Stimulated activated CD4-positive, alpha-beta T cell treated with anti-CD3 and anti-CD28 coated beads, TNF-alpha, amount 100 ng/mL, for 1 hour (primary cell): Measurements from ENCODE around the gene CDKN2A.
"Not testable (repeated sequence)": the region's sequence is repeated elsewhere in the genome, so short reads cannot be mapped to it uniquely, and the experiment has no call there.

Experiments used
- DNase-seq, 3 donors: peaks; one replicate each; pipeline ENCODE4 v3.0.0-alpha.2; 2020; ENCODE audit warnings: low read depth in 3 of 3, low spot score in 1 of 3

The CDKN2A gene

DNA sequence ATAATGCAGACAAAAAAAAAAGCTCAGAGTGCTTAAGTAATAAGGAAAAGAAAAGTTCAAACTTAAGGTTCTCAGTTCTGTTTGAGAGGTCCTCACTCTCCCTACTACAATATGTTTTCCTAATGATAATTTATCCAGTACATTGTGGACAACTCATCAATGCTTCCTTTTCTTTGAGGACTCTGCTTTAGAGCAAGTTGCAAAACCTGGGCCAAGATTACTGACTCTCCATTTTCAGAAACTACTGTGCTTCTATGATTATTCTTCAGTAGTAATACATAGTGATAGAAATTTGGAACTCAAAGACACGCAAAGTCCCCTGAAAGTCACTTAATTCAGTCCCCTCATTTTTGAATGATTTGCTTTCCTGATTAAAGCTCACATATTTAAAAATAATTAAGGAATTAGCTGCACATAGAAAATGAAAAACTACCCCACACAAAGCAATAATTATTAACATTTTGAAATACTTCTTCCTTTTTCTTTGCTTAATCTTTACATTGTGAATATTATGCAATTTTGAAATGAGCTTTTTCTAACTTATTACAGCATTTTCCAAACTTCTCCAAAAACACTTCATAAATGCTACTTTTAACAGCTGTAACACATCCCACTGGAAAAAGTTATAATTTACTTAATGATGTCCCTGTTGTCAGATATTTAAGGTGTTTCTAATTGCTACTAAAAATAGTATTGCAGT lies 11.2 kb downstream of the CDKN2A start:
- no peak for DNase-seq

DNA sequence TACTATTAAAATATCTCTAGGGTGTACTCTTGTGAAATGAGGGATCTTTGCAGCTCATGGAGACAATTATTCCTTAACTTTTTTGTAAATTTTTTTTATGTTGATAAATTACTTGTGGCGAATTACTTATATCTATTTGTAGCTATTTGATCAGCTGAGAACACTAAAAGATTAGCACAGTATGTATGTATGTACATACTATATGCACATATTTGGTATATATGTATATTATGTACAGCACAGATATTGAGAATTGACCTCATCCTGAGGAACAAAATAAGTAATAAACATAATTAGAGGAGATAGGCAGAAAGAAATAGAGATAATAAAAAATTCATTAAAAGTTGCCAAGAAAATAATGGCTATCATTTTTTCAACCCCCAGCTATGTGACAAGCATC lies 11.8 kb downstream of the CDKN2A start:
- DNase-seq = no peak

DNA sequence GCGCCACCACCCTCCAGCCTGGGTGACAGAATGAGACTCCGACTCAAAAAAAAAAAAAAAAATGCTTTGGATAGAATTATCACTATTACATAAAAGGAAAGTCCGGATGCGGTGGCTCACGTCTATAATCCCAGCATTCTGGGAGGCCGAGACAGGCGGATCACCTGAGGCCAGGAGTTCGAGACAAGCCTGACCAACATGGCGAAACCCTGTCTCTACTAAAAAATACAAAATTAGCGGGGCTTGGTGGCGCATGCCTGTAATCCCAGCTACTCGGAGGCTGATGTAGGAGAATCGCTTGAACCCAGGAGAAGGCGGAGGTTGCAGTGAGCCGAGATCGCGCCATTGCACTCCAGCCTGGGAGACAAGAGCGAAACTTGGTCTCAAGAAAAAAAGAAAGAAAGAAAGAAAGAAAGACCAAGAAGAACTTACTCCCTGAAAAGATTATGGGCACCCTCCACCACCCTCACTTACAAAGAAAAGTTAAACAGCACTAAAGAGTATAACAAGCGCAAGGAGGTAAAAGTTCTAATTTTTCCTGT lies 17.8 kb downstream of the CDKN2A start:
- no peak for DNase-seq

DNA sequence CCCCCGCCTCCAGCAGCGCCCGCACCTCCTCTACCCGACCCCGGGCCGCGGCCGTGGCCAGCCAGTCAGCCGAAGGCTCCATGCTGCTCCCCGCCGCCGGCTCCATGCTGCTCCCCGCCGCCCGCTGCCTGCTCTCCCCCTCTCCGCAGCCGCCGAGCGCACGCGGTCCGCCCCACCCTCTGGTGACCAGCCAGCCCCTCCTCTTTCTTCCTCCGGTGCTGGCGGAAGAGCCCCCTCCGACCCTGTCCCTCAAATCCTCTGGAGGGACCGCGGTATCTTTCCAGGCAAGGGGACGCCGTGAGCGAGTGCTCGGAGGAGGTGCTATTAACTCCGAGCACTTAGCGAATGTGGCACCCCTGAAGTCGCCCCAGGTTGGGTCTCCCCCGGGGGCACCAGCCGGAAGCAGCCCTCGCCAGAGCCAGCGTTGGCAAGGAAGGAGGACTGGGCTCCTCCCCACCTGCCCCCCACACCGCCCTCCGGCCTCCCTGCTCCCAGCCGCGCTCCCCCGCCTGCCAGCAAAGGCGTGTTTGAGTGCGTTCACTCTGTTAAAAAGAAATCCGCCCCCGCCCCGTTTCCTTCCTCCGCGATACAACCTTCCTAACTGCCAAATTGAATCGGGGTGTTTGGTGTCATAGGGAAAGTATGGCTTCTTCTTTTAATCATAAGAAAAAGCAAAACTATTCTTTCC lies 19.3 kb downstream of the CDKN2A start:
- no peak for DNase-seq

DNA sequence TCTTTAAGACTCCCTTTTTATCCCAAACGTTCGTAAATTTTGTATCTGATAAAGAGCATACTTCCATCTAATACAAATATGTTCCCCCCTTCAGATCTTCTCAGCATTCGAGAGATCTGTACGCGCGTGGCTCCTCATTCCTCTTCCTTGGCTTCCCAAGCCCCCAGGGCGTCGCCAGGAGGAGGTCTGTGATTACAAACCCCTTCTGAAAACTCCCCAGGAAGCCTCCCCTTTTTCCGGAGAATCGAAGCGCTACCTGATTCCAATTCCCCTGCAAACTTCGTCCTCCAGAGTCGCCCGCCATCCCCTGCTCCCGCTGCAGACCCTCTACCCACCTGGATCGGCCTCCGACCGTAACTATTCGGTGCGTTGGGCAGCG lies 19.9 kb downstream of the CDKN2A start:
- no peak for DNase-seq

DNA sequence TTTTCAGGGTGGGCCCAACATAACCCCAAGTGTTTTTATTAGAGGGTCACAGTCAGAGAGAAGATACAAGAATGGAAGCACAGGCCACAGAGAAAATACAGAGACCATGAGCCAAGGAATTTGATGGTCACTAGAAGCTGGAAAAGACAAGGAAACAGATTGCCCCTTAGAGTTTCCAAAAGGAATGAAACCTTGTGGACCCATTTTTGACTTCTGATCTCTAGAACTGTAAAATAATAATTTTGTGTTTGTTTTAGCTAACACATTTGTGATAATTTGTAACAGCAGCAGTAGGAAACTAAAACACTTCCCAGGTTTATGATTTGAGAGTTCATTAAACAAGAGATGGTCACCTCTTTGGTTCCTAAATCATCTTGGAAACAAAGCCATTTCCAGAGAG lies 21.8 kb downstream of the CDKN2A start:
- no peak for DNase-seq

DNA sequence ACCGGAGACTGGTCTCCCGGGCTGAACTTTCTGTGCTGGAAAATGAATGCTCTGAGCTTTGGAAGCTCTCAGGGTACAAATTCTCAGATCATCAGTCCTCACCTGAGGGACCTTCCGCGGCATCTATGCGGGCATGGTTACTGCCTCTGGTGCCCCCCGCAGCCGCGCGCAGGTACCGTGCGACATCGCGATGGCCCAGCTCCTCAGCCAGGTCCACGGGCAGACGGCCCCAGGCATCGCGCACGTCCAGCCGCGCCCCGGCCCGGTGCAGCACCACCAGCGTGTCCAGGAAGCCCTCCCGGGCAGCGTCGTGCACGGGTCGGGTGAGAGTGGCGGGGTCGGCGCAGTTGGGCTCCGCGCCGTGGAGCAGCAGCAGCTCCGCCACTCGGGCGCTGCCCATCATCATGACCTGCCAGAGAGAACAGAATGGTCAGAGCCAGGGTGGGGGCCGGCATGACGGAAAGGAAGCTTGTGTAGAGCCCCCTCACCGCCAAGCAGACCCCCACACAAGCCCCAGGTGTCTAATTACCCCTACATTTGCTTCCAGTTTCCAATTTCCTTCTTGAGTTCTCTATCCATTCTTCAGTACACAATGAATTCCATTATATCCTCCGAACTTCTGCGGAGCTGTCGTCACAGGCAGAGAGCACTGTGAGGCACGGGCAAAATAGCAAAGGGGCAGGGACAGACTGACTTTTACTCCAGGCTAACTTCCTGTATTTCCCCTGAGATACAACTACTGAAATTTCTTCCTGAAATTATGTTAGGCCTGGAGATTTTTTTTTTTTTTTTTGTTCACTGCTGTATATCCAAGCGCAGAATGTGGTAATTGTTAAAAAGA lies 23.2 kb downstream of the CDKN2A start:
- no peak for DNase-seq

DNA sequence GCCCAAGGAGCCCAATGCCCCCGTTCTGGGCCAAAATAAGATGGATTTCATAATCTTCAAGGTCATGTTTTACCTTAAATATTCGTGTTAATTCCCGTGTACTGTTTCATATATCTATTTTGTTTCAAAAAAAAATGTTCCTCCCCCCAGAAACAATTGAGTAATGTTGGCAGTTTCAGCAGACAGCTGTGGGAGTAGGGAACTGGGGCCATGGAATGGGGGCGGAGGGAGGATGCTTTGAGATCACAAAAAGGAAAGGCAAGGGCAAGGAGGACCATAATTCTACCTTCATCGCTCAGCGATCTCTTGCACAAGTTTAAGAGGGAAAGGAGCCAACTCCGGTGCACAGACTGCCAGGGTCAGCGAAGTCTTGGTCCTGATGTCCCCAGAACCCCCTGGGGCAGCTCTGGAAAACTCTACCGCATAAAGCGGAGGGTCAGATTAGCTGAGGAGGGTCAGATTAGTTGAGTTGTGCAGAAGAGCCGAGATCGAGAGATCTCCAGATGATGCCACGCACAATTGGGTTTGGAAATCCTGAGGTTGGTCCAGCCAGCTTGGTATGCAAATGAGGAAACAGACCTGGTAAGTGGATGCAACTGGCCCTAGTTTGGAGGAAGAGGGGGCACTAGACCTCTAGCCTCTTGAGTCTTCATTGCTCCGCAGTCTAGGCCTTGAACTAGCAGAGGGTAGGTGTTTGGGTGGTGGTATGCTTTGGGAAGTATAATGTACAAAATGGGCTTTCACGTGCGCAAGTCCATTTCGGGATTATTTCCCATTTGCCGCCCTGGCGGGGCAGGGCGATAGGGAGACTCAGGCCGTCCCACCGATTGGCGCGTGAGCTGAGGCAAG lies 24.0 kb downstream of the CDKN2A start:
- no peak for DNase-seq

DNA sequence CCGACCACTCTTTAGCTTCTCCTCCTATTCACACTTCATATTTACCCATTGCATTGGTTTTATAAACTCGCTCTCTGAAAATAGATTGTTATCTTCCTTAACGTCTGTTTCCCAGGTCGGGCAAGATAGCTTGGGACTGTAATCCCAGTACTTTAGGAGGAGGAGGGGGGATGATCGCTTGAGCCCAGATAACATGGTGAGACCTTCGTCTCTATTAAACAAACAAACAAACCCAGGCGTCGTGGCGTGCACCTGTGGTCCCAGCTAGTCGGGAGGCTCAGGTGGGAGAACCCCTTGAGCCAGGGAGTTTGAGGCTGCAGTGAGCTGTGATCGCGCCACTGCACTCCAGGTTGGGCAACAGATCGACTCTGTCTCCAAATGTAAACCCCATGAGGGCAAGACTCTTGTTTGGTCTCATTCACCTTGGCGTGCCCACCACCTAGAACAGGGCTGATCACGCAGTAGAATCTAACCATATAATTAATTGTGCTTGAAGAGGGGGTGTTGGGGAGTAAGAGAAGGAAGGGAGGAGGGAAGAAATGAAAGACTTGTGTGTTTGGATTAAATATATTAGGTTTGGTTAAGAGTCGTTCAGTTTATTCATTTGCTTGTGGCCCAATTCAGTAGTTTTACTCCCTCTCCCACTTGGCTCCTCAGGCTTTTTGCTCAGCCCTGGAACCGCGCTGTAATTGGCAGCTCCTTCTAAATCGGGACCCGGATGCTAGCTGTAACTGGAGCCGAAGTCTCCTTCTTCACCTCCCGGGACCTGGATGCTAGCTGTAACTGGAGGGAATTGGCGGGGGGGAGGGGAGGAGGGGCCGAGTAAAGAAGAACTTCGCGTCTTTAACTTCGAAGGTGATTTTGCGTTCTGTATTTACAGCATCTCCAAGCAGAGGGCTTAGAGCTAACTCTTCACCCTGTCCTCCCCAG lies 24.9 kb downstream of the CDKN2A start:
- no peak for DNase-seq

DNA sequence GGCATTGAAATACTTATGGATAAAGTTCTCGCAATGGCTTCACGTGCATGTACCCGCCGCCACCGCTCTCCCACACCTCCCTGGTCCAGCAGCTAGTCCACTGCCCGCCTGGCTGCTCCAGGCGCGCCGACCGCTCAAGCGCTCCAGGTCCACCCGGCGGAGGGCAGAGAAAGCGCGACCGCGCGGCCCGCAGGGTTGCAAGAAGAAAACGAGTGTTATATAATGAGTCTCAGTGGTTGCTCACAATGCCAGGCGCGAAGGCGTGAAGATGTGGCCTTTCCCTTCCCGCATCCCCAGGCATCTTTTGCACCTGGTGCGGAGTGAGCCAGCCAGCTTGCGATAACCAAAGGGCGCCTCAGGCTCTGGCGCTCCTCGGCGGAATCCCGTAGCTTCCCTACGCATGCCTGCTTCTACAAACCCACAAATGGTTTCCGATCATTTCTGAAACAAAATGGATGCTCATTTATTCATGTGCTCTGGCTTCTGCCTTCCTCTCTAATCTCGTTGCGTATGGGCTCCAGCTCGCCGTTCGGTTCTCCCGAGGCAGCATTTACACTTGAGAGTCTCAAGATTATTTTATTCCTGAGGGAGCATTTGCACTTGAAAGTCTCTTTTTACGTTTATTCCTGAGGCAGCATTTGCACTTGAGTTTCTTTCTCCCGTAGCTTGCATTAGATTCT lies 25.7 kb downstream of the CDKN2A start:
- DNase-seq = no peak

DNA sequence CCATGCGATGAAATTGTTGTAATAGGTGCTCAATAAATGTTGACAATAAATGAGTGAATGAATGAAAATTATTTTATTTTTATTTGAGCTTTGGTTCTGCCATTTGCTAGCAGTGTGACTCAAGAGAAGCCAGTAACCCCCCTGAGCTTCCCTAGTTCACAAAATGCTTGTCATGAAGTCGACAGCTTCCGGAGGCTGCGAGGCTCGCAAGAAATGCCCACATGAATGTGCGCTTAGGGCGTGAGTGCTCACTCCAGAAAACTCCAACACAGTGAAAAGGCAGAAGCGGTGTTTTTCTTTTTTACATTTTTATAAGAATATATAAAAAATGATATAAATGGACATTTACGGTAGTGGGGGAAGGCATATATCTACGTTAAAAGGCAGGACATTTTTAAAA lies 26.5 kb downstream of the CDKN2A start:
- no peak for DNase-seq

DNA sequence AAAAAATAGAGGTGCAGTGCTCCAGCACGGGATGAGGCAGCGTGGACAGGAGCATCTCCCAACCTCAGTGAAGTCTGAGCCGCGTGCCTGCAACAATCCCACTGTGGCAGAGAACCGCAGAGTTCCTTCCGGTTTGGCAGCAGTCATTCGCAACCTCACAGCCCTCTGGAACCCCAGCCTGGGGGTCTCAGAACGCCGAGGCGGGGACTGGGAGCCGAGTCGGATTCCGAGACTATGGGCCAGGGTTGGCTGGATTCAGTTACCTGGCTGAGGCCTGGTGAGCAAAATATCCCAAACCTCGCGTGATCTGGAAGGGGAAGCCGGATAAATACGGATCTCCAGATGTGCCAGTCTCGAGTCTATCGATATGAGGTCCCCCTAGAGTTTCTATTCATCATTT lies 27.0 kb downstream of the CDKN2A start:
- no peak for DNase-seq

DNA sequence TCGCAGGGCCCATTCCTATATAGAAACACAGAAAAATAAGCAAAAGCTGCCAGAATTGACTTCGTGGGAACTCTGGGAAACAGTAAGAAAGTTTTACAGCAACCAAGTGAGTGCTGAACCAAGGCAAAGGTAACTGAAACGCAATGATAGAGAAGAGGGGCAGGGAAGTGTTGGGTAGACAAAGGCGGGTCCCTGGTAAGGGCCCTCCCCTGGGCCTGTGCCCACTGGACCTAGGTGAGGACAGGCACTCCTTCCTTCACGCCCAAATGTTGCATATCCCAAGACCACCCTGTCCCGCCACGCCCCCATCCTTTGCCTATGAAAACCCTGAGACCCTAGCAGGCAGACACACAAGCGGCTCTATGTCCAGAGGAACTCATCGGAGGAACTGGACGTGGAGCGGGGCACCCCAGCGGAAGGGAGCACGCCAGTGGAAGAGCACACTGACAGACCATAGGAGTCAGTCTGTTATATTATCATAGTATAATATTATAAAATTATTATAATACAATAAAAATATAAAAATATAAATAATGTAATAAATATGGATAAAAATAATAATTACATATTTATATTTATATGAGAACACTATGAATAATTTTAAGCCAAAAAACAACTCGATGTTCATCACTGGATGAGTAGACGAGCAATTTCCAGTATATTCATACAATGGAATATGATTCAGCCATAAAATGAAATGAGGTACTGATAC lies 27.9 kb downstream of the CDKN2A start:
- DNase-seq = no peak

DNA sequence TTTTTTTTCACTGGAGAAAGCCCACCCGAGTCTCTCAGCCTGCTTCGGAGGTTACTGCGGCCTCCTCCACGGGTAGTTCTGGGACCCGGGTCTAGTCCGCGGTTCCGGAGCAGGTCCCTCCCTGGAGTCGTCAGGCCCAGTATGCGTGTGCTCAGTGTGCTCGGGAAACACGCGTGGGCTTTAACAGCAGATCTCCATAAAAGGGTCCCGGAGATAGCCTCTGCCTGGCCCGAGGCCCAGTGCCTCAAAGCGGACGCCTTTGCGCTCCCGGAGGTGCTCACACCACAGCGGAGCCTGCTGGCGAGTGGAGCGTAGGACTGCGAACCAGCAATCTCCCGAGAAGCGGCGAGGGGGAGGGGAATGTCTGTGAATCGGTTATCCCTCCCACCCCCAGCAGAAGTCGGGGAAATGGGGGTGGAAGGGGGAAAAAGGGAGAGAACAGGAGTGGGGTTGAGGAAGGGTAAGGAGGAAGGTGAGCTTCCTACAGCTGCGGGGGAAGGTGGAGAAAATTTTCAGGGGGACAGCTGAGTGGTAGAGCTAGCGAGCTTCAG lies 28.7 kb downstream of the CDKN2A start:
- no peak for DNase-seq

DNA sequence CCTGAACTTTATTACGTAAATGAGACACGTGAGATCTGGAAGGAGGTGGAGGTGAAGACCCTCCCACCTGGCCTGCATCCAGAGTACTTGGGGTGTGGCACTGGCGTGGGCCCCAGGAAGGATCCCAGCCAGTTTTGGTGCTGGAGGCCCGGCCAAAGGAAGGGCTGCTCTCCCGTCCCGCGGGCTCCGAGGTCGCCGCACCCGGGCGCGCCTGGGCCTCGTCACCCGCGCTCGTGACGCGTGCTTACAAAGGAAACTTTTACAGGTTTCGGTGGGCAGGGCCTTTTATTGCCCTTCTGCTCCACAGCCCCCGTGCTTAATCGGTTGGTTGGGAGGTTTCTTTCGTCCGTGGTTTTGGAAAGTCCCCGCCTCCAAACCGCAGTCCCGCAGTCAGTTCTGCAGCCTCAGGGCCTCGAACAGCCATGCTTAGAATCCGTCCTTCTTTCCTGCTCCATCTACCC lies 29.2 kb downstream of the CDKN2A start:
- peak in 1 of 3 donors; percentile 8 for DNase-seq

DNA sequence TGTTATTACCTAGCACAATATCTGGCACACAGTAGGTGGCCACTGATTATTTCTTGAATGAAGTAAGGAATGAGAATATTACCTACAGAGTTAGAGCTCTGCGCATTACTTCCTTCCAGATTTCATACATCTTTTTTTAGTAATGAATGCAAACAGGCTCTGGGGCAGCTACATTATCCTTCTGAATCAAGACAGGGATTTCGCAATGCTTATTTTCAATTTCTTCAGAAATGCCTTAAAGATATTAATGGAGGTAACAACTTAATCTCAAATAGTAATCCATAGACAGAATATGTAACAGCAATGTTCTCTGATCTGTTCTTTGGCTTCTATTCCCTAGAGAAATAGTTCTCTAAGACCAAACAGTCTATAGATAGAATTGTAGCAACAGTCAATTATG lies 32.6 kb downstream of the CDKN2A start:
- no peak for DNase-seq

DNA sequence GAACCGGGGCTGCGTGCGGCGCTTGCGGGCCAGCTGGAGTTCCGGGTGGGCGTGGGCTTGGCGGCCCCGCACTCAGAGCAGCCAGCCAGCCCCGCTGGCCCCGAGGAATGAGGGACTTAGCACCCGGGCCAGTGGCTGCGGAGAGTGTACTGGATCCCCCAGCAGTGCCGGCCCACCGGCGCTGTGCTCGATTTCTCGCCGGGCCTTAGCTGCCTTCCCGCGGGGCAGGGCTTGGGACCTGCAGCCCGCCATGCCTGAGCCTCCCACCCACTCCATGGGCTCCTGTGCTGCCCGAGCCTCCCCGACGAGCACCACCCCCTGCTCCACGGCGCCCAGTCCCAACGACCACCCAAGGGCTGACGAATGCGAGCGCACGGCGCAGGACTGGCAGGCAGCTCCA lies 34.9 kb downstream of the CDKN2A start:
- DNase-seq = not testable (repeated sequence)

DNA sequence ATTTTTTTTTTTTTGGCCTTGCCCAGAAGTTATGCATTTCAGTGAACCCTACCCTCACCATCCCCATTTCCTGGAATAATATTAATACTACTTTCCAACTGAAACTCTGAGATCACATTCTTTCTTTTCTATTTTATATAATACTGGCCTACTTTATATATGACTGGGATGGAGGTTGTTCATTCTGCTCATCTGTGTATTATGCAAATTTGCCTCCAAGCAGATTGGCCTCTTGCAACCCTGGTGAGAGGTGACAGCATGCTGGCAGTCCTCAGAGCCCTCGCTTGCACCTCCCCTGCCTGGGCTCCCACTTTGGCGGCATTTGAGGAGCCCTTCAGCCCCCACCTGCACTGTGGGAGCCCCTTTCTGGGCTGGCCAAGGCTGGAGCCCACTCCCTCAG lies 35.4 kb downstream of the CDKN2A start:
- DNase-seq = no peak
